ENCODE results near the gene TPBG.

TPBG gene

DNA sequence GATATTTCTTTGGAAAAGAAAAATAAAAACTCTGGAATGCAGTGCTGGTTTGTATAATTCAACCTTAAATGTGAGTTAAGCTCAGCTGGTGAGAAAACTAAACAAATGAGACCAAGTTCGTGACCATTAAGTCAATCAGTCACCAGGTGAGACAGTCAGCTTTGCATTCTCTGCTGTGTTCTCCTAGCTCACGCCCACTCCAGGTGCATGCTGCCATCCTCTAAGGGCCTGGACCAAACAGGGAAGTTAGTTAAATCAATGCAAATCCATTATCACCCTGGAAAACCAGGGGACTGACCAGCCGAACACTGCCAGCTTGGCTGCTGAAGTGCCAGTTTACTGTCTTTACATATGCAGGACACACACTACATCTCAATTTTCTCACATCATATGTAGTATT is 7.2 kb downstream of the TPBG start:
- Histone ChIP-seq H3K79me2 (ENCODE audit: low read length) (no peaks in the 10 kb centered on the region), H3K4me1 (ENCODE audit: low read length) (no peaks in the 10 kb centered on the region), H4K20me1 (ENCODE audit: insufficient read depth, low read length) (no peaks in the 10 kb centered on the region), H3K4me2 (ENCODE audit: low read length) (no peak overlapping the region), H3K36me3 (replicated peaks; ENCODE audit: low read depth, low read length) (no peaks in the 10 kb centered on the region), H3K9me3 (ENCODE audit: insufficient read depth, low read length) (no peaks in the 10 kb centered on the region), H3K4me3 (ENCODE audit: low read length) (no peak overlapping the region), H2AFZ (ENCODE audit: low read depth, low read length) (no peak overlapping the region), H3K27ac (ENCODE audit: low read length) (no peak overlapping the region), H3K9ac (ENCODE audit: low read length) (no peak overlapping the region), H3K27me3 (ENCODE audit: low read depth, low read length) (no peaks in the 10 kb centered on the region)
- no peak for TF ChIP-seq EZH2phosphoT487 (IDR thresholded peaks at IDR 0.05; ENCODE audit: low read depth)
- TF ChIP-seq, protein P1, sequence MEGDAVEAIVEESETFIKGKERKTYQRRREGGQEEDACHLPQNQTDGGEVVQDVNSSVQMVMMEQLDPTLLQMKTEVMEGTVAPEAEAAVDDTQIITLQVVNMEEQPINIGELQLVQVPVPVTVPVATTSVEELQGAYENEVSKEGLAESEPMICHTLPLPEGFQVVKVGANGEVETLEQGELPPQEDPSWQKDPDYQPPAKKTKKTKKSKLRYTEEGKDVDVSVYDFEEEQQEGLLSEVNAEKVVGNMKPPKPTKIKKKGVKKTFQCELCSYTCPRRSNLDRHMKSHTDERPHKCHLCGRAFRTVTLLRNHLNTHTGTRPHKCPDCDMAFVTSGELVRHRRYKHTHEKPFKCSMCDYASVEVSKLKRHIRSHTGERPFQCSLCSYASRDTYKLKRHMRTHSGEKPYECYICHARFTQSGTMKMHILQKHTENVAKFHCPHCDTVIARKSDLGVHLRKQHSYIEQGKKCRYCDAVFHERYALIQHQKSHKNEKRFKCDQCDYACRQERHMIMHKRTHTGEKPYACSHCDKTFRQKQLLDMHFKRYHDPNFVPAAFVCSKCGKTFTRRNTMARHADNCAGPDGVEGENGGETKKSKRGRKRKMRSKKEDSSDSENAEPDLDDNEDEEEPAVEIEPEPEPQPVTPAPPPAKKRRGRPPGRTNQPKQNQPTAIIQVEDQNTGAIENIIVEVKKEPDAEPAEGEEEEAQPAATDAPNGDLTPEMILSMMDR (IDR thresholded peaks at IDR 0.05; ENCODE audit: low read depth, low read length) = no peak

DNA sequence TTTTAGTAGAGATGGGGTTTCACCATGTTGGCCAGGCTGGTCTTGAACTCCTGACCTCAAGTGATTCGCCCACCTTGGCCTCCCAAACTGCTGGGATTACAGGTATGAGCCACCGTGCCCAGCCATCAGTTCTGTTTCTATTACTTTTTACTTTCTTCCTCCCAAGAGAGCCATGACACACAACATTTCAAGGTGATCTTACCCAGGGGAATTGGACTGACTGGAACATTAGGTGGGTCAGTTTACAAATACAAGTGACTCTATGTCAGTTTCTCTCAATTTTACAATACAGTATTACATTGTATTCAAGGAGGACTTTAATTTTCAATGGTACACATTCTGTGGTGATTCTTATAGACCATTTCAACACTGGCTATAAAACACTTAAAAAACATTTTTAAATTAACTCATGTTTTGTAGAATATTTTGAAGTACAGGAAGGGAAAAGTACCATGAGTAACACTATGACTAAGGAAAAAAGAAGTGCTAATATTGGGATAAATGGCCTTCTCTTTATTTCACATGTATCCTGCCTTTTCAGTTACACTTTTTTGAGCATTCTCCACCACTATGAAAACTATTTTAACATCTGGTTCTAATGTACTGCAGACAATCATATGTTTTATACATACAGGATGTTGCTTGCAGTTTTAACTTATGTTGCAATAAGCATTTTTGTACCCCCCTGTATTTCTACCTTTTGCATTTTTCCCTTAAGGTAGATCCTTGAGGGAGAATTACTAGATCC is 8.4 kb downstream of the TPBG start:
- no peak overlapping the region for H3K4me2 ChIP-seq (ENCODE audit: low read length)
- no peaks in the 10 kb centered on the region for H4K20me1 ChIP-seq (ENCODE audit: insufficient read depth, low read length)
- H3K36me3 ChIP-seq (replicated peaks; ENCODE audit: low read depth, low read length) = no peaks in the 10 kb centered on the region
- no peaks in the 10 kb centered on the region for H3K79me2 ChIP-seq (ENCODE audit: low read length)
- no peaks in the 10 kb centered on the region for H3K9me3 ChIP-seq (ENCODE audit: insufficient read depth, low read length)
- no peak overlapping the region for H3K9ac ChIP-seq (ENCODE audit: low read length)
- no peaks in the 10 kb centered on the region for H3K4me1 ChIP-seq (ENCODE audit: low read length)
- H3K4me3 ChIP-seq (ENCODE audit: low read length) = no peak overlapping the region
- TF ChIP-seq, protein P1 (IDR thresholded peaks at IDR 0.05; ENCODE audit: low read depth, low read length) = no peak
- TF ChIP-seq EZH2phosphoT487 (IDR thresholded peaks at IDR 0.05; ENCODE audit: low read depth) = no peak
- no peak overlapping the region for H2AFZ ChIP-seq (ENCODE audit: low read depth, low read length)
- H3K27ac ChIP-seq (ENCODE audit: low read length) = no peak overlapping the region
- H3K27me3 ChIP-seq (ENCODE audit: low read depth, low read length) = no peaks in the 10 kb centered on the region

DNA sequence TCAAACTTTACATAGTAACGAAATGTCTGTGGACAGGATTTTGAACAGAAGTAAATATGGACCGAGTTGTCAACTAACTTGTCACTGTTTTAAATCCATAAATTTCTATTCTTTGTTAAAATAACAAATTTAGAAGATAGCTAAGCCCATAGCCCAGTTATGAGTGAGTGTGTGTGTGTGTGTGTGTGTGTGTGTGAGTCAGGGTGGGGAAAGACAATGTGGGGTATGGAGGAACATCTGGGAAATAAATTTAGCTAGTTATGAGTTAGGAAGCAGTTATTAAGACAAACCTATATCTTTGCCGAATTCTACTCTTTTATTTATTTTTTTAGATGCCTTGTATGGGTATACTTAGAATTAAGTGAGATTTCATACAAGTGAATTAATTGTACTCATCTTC is 9.0 kb downstream of the TPBG start:
- TF ChIP-seq, protein P1 (IDR thresholded peaks at IDR 0.05; ENCODE audit: low read depth, low read length) = no peak
- no peak for TF ChIP-seq EZH2phosphoT487 (IDR thresholded peaks at IDR 0.05; ENCODE audit: low read depth)
- Histone ChIP-seq H2AFZ (ENCODE audit: low read depth, low read length) (no peak overlapping the region), H3K4me3 (ENCODE audit: low read length) (no peak overlapping the region)

DNA sequence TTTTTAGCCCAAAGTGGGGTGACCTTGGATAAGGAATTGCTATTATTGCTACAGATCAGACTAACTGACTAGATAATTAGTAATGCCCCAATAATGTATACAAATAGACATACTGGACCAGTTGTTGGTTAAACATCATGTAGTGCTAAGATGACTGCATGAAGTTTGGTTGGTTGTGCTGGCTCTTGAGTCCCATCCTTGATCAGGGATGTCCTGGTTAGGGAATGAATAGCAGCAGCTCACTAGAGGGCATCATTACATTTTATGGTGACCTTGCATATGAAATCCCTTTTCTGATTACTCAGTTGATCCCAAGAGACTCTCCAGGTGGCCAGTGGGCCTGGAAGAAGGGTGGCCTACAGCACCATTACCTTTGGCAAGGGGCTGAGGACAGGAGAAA is 10.9 kb downstream of the TPBG start:
- Histone ChIP-seq H3K4me3 (ENCODE audit: low read length) (no peak overlapping the region), H3K9me3 (ENCODE audit: insufficient read depth, low read length) (no peaks in the 10 kb centered on the region), H3K4me1 (ENCODE audit: low read length) (no peaks in the 10 kb centered on the region), H3K27ac (ENCODE audit: low read length) (no peak overlapping the region), H3K79me2 (ENCODE audit: low read length) (no peaks in the 10 kb centered on the region), H3K9ac (ENCODE audit: low read length) (no peak overlapping the region), H3K27me3 (ENCODE audit: low read depth, low read length) (no peaks in the 10 kb centered on the region), H3K36me3 (replicated peaks; ENCODE audit: low read depth, low read length) (no peaks in the 10 kb centered on the region), H3K4me2 (ENCODE audit: low read length) (no peak overlapping the region), H2AFZ (ENCODE audit: low read depth, low read length) (no peak overlapping the region), H4K20me1 (ENCODE audit: insufficient read depth, low read length) (no peaks in the 10 kb centered on the region)
- TF ChIP-seq, protein P1 (IDR thresholded peaks at IDR 0.05; ENCODE audit: low read depth, low read length) = no peak

More for the DNA sequence above, 9.0 kb downstream of the TPBG start:
- Histone ChIP-seq H3K27me3 (ENCODE audit: low read depth, low read length) (no peaks in the 10 kb centered on the region), H3K9ac (ENCODE audit: low read length) (no peak overlapping the region), H3K9me3 (ENCODE audit: insufficient read depth, low read length) (no peaks in the 10 kb centered on the region), H4K20me1 (ENCODE audit: insufficient read depth, low read length) (no peaks in the 10 kb centered on the region), H3K79me2 (ENCODE audit: low read length) (no peaks in the 10 kb centered on the region), H3K4me2 (ENCODE audit: low read length) (no peak overlapping the region), H3K36me3 (replicated peaks; ENCODE audit: low read depth, low read length) (no peaks in the 10 kb centered on the region), H3K4me1 (ENCODE audit: low read length) (no peaks in the 10 kb centered on the region), H3K27ac (ENCODE audit: low read length) (no peak overlapping the region)
